Activated CD4-positive, alpha-beta T cell treated with anti-CD3 and anti-CD28 coated beads for 24 hours (primary cell): Measurements from ENCODE around the gene ELN.
"Not testable (repeated sequence)": the region's sequence is repeated elsewhere in the genome, so short reads cannot be mapped to it uniquely, and the experiment has no call there.

Experiments
- DNase-seq, 2 donors: peaks; one replicate each; pipeline ENCODE4 v3.0.0-alpha.2; 2020; ENCODE audit warnings: low read depth in 2 of 2

The ELN gene

GRCh38 chr7:74040791-74041520 lies 13.0 kb downstream of the ELN start:
- DNase-seq, result no peak

- DNase-seq, result no peak
Measured at GRCh38 chr7:74042746-74043522, 15.0 kb downstream of the ELN start.

- DNase-seq, result no peak
Measured at GRCh38 chr7:74043523-74043951, 15.6 kb downstream of the ELN start.

- no peak for DNase-seq
Measured at GRCh38 chr7:74044366-74045350, 16.7 kb downstream of the ELN start.

- not testable (repeated sequence) for DNase-seq
Measured at GRCh38 chr7:74046581-74046980, 18.6 kb downstream of the ELN start.

GRCh38 chr7:74047804-74048380 lies 19.9 kb downstream of the ELN start:
- no peak for DNase-seq

GRCh38 chr7:74048999-74049599 lies 21.1 kb downstream of the ELN start:
- DNase-seq, result no peak

GRCh38 chr7:74049997-74050798 lies 22.2 kb downstream of the ELN start:
- DNase-seq, result no peak

GRCh38 chr7:74051193-74051592 lies 23.2 kb downstream of the ELN start:
- DNase-seq, result no peak

- DNase-seq, result no peak
Measured at GRCh38 chr7:74051629-74052410, 23.8 kb downstream of the ELN start.

- DNase-seq, result no peak
Measured at GRCh38 chr7:74052628-74053027, 24.7 kb downstream of the ELN start.

- no peak for DNase-seq
Measured at GRCh38 chr7:74053589-74054186, 25.7 kb downstream of the ELN start.

GRCh38 chr7:74056096-74056915 lies 28.3 kb downstream of the ELN start:
- DNase-seq, result no peak

GRCh38 chr7:74057216-74057925 lies 29.4 kb downstream of the ELN start:
- DNase-seq, result no peak

- no peak for DNase-seq
Measured at GRCh38 chr7:74057987-74058386, 30.0 kb downstream of the ELN start.

- DNase-seq, result no peak
Measured at GRCh38 chr7:74058486-74058885, 30.5 kb downstream of the ELN start.

GRCh38 chr7:74059037-74059436 lies 31.1 kb downstream of the ELN start:
- no peak for DNase-seq
